Mucosa of descending colon (tissue), 3 donors: ENCODE results near the gene OR51B5. TPM values are rescaled to one million over a fixed set of nuclear protein-coding genes. Genes with fewer than 3 reads are reported as not detected.
"Not testable (repeated sequence)": the region's sequence is repeated elsewhere in the genome, so short reads cannot be mapped to it uniquely, and the experiment has no call there.

Experiments
- ATAC-seq: fragments of 200-7000 bp; cut with Tn5 transposase; one replicate; pipeline ENCODE4 v1.9.1; 2020; ENCODE audit warnings: mild to moderate bottlenecking, moderate library complexity
- DNase-seq, 3 donors: peaks; one replicate each; pipeline ENCODE4 v3.0.0-alpha.2; 2020
- H3K36me3 ChIP-seq: fragments of 200-600 bp; one replicate; pipeline ENCODE4 v1.8.0; 2021; ENCODE audit warnings: low read depth, mild to moderate bottlenecking
- H3K4me1 ChIP-seq: fragments of 200-600 bp; one replicate; pipeline ENCODE4 v1.8.0; 2021; ENCODE audit warnings: low read depth, mild to moderate bottlenecking
- H3K4me3 ChIP-seq: fragments of 200-600 bp; one replicate; pipeline ENCODE4 v1.8.0; 2021; ENCODE audit warnings: mild to moderate bottlenecking
- H3K9me3 ChIP-seq: fragments of 200-600 bp; one replicate; pipeline ENCODE4 v1.8.0; 2021; ENCODE audit warnings: mild to moderate bottlenecking
- intact Hi-C, 2 donors: fragments of 100-400 bp; cut with DNase I in 1 of 2; cut with micrococcal nuclease in 1 of 2; formaldehyde crosslinking; loops; one replicate each; pipeline versions ENCODE4 v1.11.0 to v1.11.1; 2022; cut with DNase I, micrococcal nuclease
- total RNA-seq, 3 donors: library from RNA; stranded (reverse); fragmentation: NEBNext Ultra II Directional in 2 of 3; extraction: Animal tissue kit (Norgen Biotek cat#: 25700) in 2 of 3; gene quantifications; one replicate each; pipeline versions ENCODE4 v1.2.1 to v1.2.4, GENCODE V29; 2021 to 2023
- TF ChIP-seq, protein P1 (sequence below): fragments of 200-600 bp; IDR thresholded peaks from one replicate; pipeline ENCODE4 v1.8.0; 2022; ENCODE audit warnings: antibody characterized with exemption, mild to moderate bottlenecking
- donor health status: DM: no; HTN: no; CAD: no; lungs with moderate emphysema.
- donor health status: DM: no; HTN: no; CAD: no.
- donor health status: DM: no; HTN: yes; CAD: no.

Gene OR51B5
- total RNA-seq, 3 donors from 2014 or later, result not detected

DNA sequence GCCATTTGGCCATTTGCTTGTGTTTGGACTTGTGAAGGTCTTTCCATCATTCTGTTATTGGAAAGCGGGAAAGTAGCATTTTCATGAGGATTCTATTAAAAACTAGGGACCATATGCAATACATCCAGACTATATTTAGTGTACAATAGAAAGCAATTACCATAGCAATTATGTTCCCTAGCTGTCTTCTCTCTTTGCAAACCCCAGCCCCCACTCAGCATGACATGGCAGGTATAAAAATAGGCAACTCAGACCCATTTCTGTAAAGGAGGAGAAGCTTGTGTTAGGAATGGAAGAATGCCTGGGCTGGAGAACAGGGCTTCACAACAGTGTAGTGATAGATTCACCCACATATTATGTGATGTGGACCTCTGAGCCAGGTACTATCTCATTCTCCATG is 20.4 kb upstream of the OR51B5 start:
- intact Hi-C loops, result no loop called here
- TF ChIP-seq, protein P1, sequence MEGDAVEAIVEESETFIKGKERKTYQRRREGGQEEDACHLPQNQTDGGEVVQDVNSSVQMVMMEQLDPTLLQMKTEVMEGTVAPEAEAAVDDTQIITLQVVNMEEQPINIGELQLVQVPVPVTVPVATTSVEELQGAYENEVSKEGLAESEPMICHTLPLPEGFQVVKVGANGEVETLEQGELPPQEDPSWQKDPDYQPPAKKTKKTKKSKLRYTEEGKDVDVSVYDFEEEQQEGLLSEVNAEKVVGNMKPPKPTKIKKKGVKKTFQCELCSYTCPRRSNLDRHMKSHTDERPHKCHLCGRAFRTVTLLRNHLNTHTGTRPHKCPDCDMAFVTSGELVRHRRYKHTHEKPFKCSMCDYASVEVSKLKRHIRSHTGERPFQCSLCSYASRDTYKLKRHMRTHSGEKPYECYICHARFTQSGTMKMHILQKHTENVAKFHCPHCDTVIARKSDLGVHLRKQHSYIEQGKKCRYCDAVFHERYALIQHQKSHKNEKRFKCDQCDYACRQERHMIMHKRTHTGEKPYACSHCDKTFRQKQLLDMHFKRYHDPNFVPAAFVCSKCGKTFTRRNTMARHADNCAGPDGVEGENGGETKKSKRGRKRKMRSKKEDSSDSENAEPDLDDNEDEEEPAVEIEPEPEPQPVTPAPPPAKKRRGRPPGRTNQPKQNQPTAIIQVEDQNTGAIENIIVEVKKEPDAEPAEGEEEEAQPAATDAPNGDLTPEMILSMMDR, result no peak
- Histone ChIP-seq H3K9me3 (no peaks in the 10 kb centered on the region), H3K4me3 (no peak overlapping the region), H3K36me3 (no peaks in the 10 kb centered on the region), H3K4me1 (no peaks in the 10 kb centered on the region)
- ATAC-seq (no peak), DNase-seq (no peak)

DNA sequence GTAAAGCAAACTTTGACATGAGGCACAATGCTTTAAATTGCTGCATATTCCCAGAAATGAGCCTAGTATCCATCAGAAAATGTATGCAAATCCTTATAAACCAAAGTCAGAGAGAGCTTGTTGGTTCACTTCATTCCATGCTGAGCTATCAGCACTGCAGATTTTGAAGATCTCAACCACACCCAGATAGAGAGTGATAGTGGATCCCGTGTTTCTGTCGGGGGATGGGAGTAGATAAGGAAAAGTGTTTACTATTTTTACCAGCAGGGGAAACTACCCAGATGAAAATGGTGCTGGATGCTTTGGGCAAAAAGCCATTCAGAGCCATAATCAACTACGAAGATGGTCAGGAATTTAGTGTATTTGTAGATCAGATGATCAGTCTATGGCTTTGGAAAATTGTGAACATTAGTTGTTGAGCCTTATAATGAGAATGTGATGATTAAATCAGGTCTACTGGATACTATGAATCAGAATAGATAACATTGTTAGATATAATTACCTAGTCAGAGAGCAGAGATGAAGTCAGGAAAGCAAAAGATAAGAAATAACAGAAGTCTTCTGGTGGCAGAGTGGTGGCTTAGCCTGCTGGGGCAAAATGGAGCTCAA is 18.8 kb upstream of the OR51B5 start:
- intact Hi-C loops, result no loop called here
- no peaks in the 10 kb centered on the region for H3K4me1 ChIP-seq
- H3K9me3 ChIP-seq, result no peaks in the 10 kb centered on the region
- ATAC-seq, result no peak
- TF ChIP-seq, protein P1, result no peak
- H3K36me3 ChIP-seq, result no peaks in the 10 kb centered on the region
- H3K4me3 ChIP-seq, result no peak overlapping the region
- no peak for DNase-seq

DNA sequence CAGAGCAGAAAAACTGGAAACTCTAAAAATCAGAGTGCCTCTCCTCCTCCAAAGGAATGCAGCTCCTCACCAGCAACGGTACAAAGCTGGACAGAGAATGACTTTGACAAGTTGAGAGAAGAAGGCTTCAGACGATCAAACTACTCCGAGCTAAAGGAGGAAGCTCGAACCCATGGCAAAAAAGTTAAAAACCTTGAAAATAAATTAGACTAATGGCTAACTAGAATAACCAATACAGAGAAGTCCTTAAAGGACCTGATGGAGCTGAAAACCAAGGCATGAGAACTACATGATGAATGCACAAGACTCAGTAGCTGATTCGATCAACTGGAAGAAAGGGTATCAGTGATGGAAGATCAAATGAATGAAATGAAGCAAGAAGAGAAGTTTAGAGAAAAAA is 12.7 kb upstream of the OR51B5 start:
- H3K9me3 ChIP-seq, H3K4me3 ChIP-seq, DNase-seq, H3K36me3 ChIP-seq, H3K4me1 ChIP-seq, intact Hi-C loops, ATAC-seq: not testable (repeated sequence)

DNA sequence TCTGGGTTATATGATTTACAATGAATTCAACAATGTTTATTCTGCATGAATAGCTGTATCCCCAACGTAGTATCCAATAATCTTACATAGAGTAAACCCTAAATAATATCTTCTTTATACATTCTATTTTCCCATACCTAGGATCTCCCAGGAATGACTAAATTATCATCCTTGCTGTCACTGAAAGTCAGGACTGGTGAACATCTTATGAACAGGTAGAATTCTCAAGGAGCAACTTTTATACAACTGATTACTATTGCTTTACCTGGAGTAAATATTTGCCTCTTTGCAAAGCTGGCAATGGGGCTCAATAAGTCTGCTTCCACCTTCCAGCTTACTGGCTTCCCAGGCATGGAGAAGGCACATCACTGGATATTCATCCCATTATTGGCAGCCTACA is 7.9 kb upstream of the OR51B5 start, which contains the start of gene OR51B6:
OR51B6 (plus strand) TSS at position 301 of the 400 bp plus-strand sequence; CDS start at position 301, 0 bp downstream.
- Histone ChIP-seq H3K4me1 (no peaks in the 10 kb centered on the region), H3K36me3 (no peaks in the 10 kb centered on the region), H3K4me3 (no peak within 1 kb of the TSS), H3K9me3 (no peaks in the 10 kb centered on the region)
- no peak for ATAC-seq
- intact Hi-C loops, result no loop called here
- no peak for DNase-seq
- TF ChIP-seq, protein P1, result no peak

DNA sequence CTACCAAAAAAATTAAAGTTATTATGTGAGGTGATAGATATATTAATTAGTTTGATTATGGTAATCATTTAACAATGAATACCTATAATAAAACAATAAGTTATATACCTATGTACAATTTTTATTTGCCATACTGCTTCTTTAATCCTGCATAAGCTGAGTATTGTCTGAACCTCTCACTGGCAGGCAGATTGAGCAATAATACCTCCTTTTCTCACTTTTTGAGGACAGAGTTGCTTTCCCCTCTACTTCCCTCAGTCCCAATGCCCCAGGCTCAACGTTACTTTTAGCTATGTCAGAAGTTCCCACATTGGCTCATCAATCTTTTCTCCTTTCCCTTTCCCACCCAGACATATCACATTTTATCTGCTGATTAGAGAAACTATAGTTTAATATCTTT is 6.2 kb upstream of the OR51B5 start:
- TF ChIP-seq, protein P1, result no peak
- ATAC-seq (no peak), DNase-seq (no peak)
- Histone ChIP-seq H3K4me1 (no peaks in the 10 kb centered on the region), H3K9me3 (no peaks in the 10 kb centered on the region), H3K4me3 (no peak overlapping the region), H3K36me3 (no peaks in the 10 kb centered on the region)
- intact Hi-C loops, result no loop called here

DNA sequence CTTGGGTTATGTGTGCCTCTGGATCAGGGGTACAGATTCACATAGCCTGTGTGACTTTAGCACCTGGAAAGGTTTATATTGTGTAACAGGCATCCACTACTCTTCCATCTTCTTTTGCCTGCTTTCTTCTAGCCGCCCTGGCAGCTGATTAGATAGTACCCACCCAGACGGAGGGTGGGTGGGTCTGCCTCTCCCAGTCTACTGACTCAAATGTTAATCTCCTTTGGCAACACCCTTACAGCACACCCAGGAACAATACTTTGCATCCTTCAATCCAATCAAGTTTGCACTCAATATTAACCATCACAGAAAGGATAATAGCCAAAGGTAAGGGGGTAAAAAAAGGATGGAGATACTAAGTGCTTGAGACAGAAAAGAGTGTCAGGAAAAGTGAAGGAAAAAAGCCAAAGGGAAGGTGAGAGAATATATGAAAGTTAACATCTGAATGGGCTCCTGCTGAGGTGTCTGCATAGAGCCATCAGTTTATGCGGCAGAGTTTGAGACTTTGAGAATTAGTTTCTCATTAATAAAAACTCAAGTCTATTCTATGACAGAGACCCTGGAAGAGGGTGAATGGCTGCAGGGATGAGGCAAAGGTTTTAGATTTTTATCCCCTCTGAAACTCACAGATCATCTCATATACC is 5.3 kb upstream of the OR51B5 start:
- no peaks in the 10 kb centered on the region for H3K36me3 ChIP-seq
- no peaks in the 10 kb centered on the region for H3K4me1 ChIP-seq
- ATAC-seq, result no peak
- no peak for DNase-seq
- intact Hi-C loops, result no loop called here
- H3K9me3 ChIP-seq, result no peaks in the 10 kb centered on the region
- no peak overlapping the region for H3K4me3 ChIP-seq
- TF ChIP-seq, protein P1, result no peak
